Spleen (tissue), 7 donors: ENCODE measurements around the gene PNMA6F.

ENCODE experiments used
- CTCF ChIP-seq, 11 experiments: fragments of 200-600 bp in 7 of 11; fragments of 450-650 bp in 4 of 11; sonication (generic) in 4 of 11; IDR thresholded peaks in 8 of 11; conservative IDR thresholded peaks in 3 of 11; 1 replicate in 7 of 11; 2 replicates in 4 of 11; pipeline versions ENCODE4 v1.4.0 to v1.8.0; 2016 to 2021; ENCODE audit warnings: antibody characterized with exemption in 11 of 11, inconsistent platforms in 4 of 11, mild to moderate bottlenecking in 1 of 11
- POLR2A ChIP-seq, 3 donors: fragments of 450-650 bp; IDR thresholded peaks; one replicate each; pipeline ENCODE4 v1.5.1; 2017; ENCODE audit warnings: antibody characterized with exemption in 3 of 3, mild to moderate bottlenecking in 1 of 3
- POLR2AphosphoS5 ChIP-seq, 3 donors: sonication (generic); formaldehyde crosslinking; IDR thresholded peaks; one replicate each; pipeline ENCODE4 v1.5.1; 2017; ENCODE audit warnings: antibody characterized with exemption in 3 of 3
- donor health status: DM: no; HTN: no; CAD: no; lungs with moderate emphysema.
- donor health status: DM: no; HTN: no; CAD: no.
- donor health status: DM: no; HTN: no; CAD: no.

GRCh38 chrX:153353416-153353815 lies 31.8 kb upstream of the PNMA6F start:
- TF ChIP-seq POLR2A (IDR thresholded peaks at IDR 0.05) (no peak), CTCF (IDR thresholded peaks at IDR 0.05 in 8 of 11, conservative IDR thresholded peaks at IDR 0.05 in 3 of 11) (no peak), POLR2AphosphoS5 (IDR thresholded peaks at IDR 0.05) (no peak)
